GM12878 (cell line): ENCODE data around the gene XNDC1N. TPM values are rescaled to one million over a fixed set of nuclear protein-coding genes. Genes with fewer than 3 reads are reported as not detected.

Source experiments
- ASH2L ChIP-seq: fragments of 300-600, 200-600 bp; sonication (generic); IDR thresholded peaks from 2 replicates; pipeline ENCODE4 v1.6.1; 2017; ENCODE audit warnings: low read depth, mild to moderate bottlenecking, borderline replicate concordance
- BHLHE40 ChIP-seq, 2 experiments: fragments of 450-650 bp in 1 of 2; IDR thresholded peaks; 2 replicates each; pipeline ENCODE4 v1.6.1; 2011 to 2017; ENCODE audit warnings: low read depth in 2 of 2, borderline replicate concordance in 1 of 2, improper control_type of control experiment in 1 of 2, low read length in 1 of 2, mild to moderate bottlenecking in 1 of 2
- CEBPB ChIP-seq, 2 experiments: fragments of 150-350 bp in 1 of 2; IDR thresholded peaks; 2 replicates each; pipeline ENCODE4 v1.6.1; 2012 to 2014; ENCODE audit warnings: low read depth in 2 of 2, low read length in 2 of 2, borderline replicate concordance in 1 of 2, inconsistent platforms in 1 of 2
- CHD4 ChIP-seq: fragments of 200-600 bp; sonication (generic); IDR thresholded peaks from 2 replicates; pipeline ENCODE4 v1.6.1; 2016; ENCODE audit warnings: mild to moderate bottlenecking
- EP300 ChIP-seq, 2 experiments: fragments of 150-350 bp in 1 of 2; IDR thresholded peaks; 2 replicates each; pipeline ENCODE4 v1.6.1; 2011 to 2012; ENCODE audit warnings: low read depth in 2 of 2, low read length in 2 of 2, borderline replicate concordance in 1 of 2, improper control_type of control experiment in 1 of 2, inconsistent platforms in 1 of 2; ENCODE audit not compliant: control insufficient read depth in 1 of 2
- GATAD2B ChIP-seq: fragments of 450-650 bp; conservative IDR thresholded peaks from 2 replicates; pipeline ENCODE4 v1.6.1; 2017; ENCODE audit warnings: low read depth, mild to moderate bottlenecking, moderate library complexity
- HSF1 ChIP-seq: fragments of 150-350 bp; IDR thresholded peaks from 2 replicates; pipeline ENCODE4 v1.6.1; 2014; ENCODE audit warnings: mild to moderate bottlenecking, low read depth, low read length
- IKZF1 ChIP-seq: fragments of 450-650 bp; conservative IDR thresholded peaks from 2 replicates; pipeline ENCODE4 v1.6.1; 2017; ENCODE audit warnings: antibody characterized with exemption, mild to moderate bottlenecking
- IRF4 ChIP-seq: IDR thresholded peaks from 2 replicates; pipeline ENCODE4 v1.6.1; 2011; ENCODE audit warnings: low read depth, low read length
- MAX ChIP-seq: IDR thresholded peaks from 2 replicates; pipeline ENCODE4 v1.6.1; 2012; ENCODE audit warnings: low read depth, low read length, improper control_type of control experiment
- MEF2B ChIP-seq: fragments of 450-650 bp; IDR thresholded peaks from 2 replicates; pipeline ENCODE4 v1.6.1; 2018; ENCODE audit warnings: mild to moderate bottlenecking, moderate library complexity; ENCODE audit not compliant: partially characterized antibody, poor library complexity, severe bottlenecking
- MYC ChIP-seq: IDR thresholded peaks from 2 replicates; pipeline ENCODE4 v1.6.1; 2011; ENCODE audit warnings: mild to moderate bottlenecking, low read length, moderate library complexity, inconsistent platforms; ENCODE audit not compliant: insufficient read depth, insufficient replicate concordance, insufficient read length, severe bottlenecking
- NFXL1 ChIP-seq: fragments of 450-650 bp; IDR thresholded peaks from 2 replicates; pipeline ENCODE4 v1.6.1; 2017; ENCODE audit warnings: antibody characterized with exemption, mild to moderate bottlenecking, borderline replicate concordance
- NR2C1 ChIP-seq: fragments of 450-650 bp; IDR thresholded peaks from 2 replicates; pipeline ENCODE4 v1.6.1; 2017; ENCODE audit warnings: antibody characterized with exemption, mild to moderate bottlenecking, moderate library complexity
- NR2F1 ChIP-seq: fragments of 450-650 bp; conservative IDR thresholded peaks from 2 replicates; pipeline ENCODE4 v1.6.1; 2017; ENCODE audit warnings: mild to moderate bottlenecking
- POLR2AphosphoS2 ChIP-seq: IDR thresholded peaks from 2 replicates; pipeline ENCODE4 v1.6.1; 2011; ENCODE audit warnings: low read depth, mild to moderate bottlenecking, low read length, improper control_type of control experiment, moderate library complexity
- POLR2AphosphoS5 ChIP-seq: IDR thresholded peaks from 2 replicates; pipeline ENCODE4 v1.6.1; 2011; ENCODE audit warnings: mild to moderate bottlenecking, low read length, inconsistent platforms
- POU2F2 ChIP-seq: IDR thresholded peaks from 3 replicates; pipeline ENCODE4 v1.6.1; 2011; ENCODE audit warnings: low read depth, mild to moderate bottlenecking, low read length, borderline replicate concordance
- RAD21 ChIP-seq: IDR thresholded peaks from 2 replicates; pipeline ENCODE4 v1.6.1; 2011; ENCODE audit warnings: mild to moderate bottlenecking, low read depth, low read length, moderate library complexity; ENCODE audit not compliant: insufficient read depth
- TCF3 ChIP-seq: IDR thresholded peaks from 2 replicates; pipeline ENCODE4 v1.6.1; 2012; ENCODE audit warnings: low read depth, mild to moderate bottlenecking, low read length, borderline replicate concordance; ENCODE audit not compliant: insufficient read depth
- WRNIP1 ChIP-seq: IDR thresholded peaks from 2 replicates; pipeline ENCODE4 v1.6.1; 2011; ENCODE audit warnings: low read depth, low read length, improper control_type of control experiment, borderline replicate concordance
- YY1 ChIP-seq: IDR thresholded peaks from 2 replicates; pipeline ENCODE4 v1.6.1; 2011; ENCODE audit warnings: low read depth, mild to moderate bottlenecking, low read length
- ZBTB11 ChIP-seq: fragments of 450-650 bp; formaldehyde crosslinking; IDR thresholded peaks from 2 replicates; pipeline ENCODE4 v1.5.0; 2022; ENCODE audit warnings: mild to moderate bottlenecking, missing genetic modification characterization
- ZNF24 ChIP-seq: fragments of 450-650 bp; IDR thresholded peaks from 2 replicates; pipeline ENCODE4 v1.6.1; 2017; ENCODE audit warnings: antibody characterized with exemption, mild to moderate bottlenecking
- ZNF274 ChIP-seq: IDR thresholded peaks from one replicate; pipeline ENCODE4 v1.8.0; 2011; ENCODE audit not compliant: insufficient read length, insufficient read depth
- ZNF622 ChIP-seq: fragments of 450-650 bp; IDR thresholded peaks from 2 replicates; pipeline ENCODE4 v1.6.1; 2017; ENCODE audit warnings: mild to moderate bottlenecking, inconsistent platforms
- ZSCAN29 ChIP-seq: fragments of 450-650 bp; IDR thresholded peaks from 2 replicates; pipeline ENCODE4 v1.6.1; 2017; ENCODE audit warnings: mild to moderate bottlenecking, moderate library complexity
- polyA plus RNA-seq, 11 experiments: library from polyadenylated mRNA; depleted of rRNA in 4 of 11; unstranded in 6 of 11; stranded (reverse) in 5 of 11; fragments of >200 nt; fragmentation: Nextera tagmentation in 4 of 11; fragmentation: Illumina TruSeq in 1 of 11; extraction: Ambion mirVana in 4 of 11; extraction: Trizol in 1 of 11; gene quantifications; 1 replicate in 1 of 11; 2 replicates in 10 of 11; pipeline versions ENCODE4 v1.2.1 to v1.2.3, GENCODE V29; 2011 to 2016; ENCODE audit warnings: inconsistent platforms in 2 of 11, missing spikeins in 2 of 11, low read depth in 1 of 11
- total RNA-seq, 4 experiments: library from RNA; depleted of rRNA in 3 of 4; stranded (reverse); fragments of >200 nt in 3 of 4; fragmentation: Illumina TruSeq in 1 of 4; extraction: Trizol in 1 of 4; gene quantifications; 2 replicates each; pipeline versions ENCODE4 v1.2.1 to v1.2.3, GENCODE V29; 2013 to 2021

XNDC1N gene
- total and polyA plus RNA-seq, 10 of the 15 experiments (the other 5 are each of a cell fraction or from before 2014, with no cell fraction given) = 5.7 to 13.7 (median 9.8) TPM

- TF ChIP-seq HSF1 (no peak), IKZF1 (peak; percentile 99), ZNF24 (peak; percentile 59; the same call in 1 of the 2 replicates), RAD21 (no peak), MEF2B (peak; percentile 28), TCF3 (0 out of 2 replicates have a peak, but pooled peaks have one; percentile 37), CHD4 (no peak), WRNIP1 (no peak), NR2C1 (no peak), ASH2L (no peak), ZBTB11 (CRISPR knock-in tag) (no peak), YY1 (no peak), MAX (no peak), POLR2AphosphoS5 (no peak), MYC (no peak), POLR2AphosphoS2 (no peak), NR2F1 (no peak), CEBPB (IDR thresholded peaks at IDR 0.05; ENCODE audit: borderline replicate concordance in 1 of 2, low read depth in 2 of 2, low read length in 2 of 2) (no peak), NFXL1 (no peak), BHLHE40 (IDR thresholded peaks at IDR 0.05; ENCODE audit: borderline replicate concordance in 1 of 2, low read depth in 2 of 2, low read length in 1 of 2) (peak in 1 of 2 experiments; percentile 55; a peak in 1 of 4 replicates), ZNF274 (no peak), ZNF622 (no peak), IRF4 (peak; percentile 85; the same call in 1 of the 2 replicates), GATAD2B (peak; percentile 84), POU2F2 (no peak), EP300 (IDR thresholded peaks at IDR 0.05; ENCODE audit: borderline replicate concordance in 1 of 2, control insufficient read depth in 1 of 2, low read depth in 2 of 2, low read length in 2 of 2) (peak in 1 of 2 experiments; percentile 83; a peak in 1 of 4 replicates), ZSCAN29 (no peak)
These were observed 34.1 kb upstream of the XNDC1N start (continued) for GRCh38 chr11:71962428-71963038.
